SK-N-SH (cell line): ENCODE measurements around the gene MAP1LC3B.

ENCODE experiments used
- CTCF ChIP-seq: fragments of 200-600 bp; sonication (generic); IDR thresholded peaks from 2 replicates; pipeline ENCODE4 v1.6.1; 2017; ENCODE audit warnings: antibody characterized with exemption, mild to moderate bottlenecking, moderate library complexity
- FOXJ3 ChIP-seq: sonication (generic); formaldehyde crosslinking; IDR thresholded peaks from 2 replicates; pipeline ENCODE4 v1.5.1; 2020; ENCODE audit warnings: mild to moderate bottlenecking, missing genetic modification reagents
- TEAD4 ChIP-seq: IDR thresholded peaks from 2 replicates; pipeline ENCODE4 v1.4.0; 2012; ENCODE audit warnings: mild to moderate bottlenecking, borderline replicate concordance; ENCODE audit not compliant: insufficient read depth
- USF1 ChIP-seq: IDR thresholded peaks from 2 replicates; pipeline ENCODE4 v1.4.0; 2012; ENCODE audit warnings: low read depth, borderline replicate concordance
- USF2 ChIP-seq: fragments of 150-350 bp; IDR thresholded peaks from 2 replicates; pipeline ENCODE4 v1.6.1; 2017; ENCODE audit warnings: antibody characterized with exemption, low read length, low read depth, borderline replicate concordance
- YY1 ChIP-seq: IDR thresholded peaks from 2 replicates; pipeline ENCODE4 v1.4.0; 2012; ENCODE audit warnings: low read depth, mild to moderate bottlenecking

GRCh38 chr16:87451563-87452210, 59.6 kb downstream of the MAP1LC3B start:
- TF ChIP-seq USF2 (no peak), YY1 (no peak), FOXJ3 (CRISPR knock-in tag) (no peak), CTCF (no peak), USF1 (no peak), TEAD4 (no peak)
